H7 (cell line): Measurements from ENCODE around the gene EYA4. TPM values are rescaled to one million over a fixed set of nuclear protein-coding genes. Genes with fewer than 3 reads are reported as not detected.

Source experiments
- DNase-seq: peaks from one replicate; pipeline ENCODE4 v3.0.0; 2012
- H3K27me3 ChIP-seq: 2 replicates; pipeline ENCODE4 v1.6.0; 2011; ENCODE audit warnings: mild to moderate bottlenecking, low read length; ENCODE audit not compliant: control insufficient read depth, insufficient read depth
- H3K36me3 ChIP-seq: replicated peaks from 2 replicates; pipeline ENCODE4 v1.5.1; 2011; ENCODE audit warnings: low read length; ENCODE audit not compliant: control insufficient read depth, insufficient read depth
- H3K4me3 ChIP-seq: 2 replicates; pipeline ENCODE4 v1.5.1; 2011; ENCODE audit warnings: low read depth, mild to moderate bottlenecking, control low read depth, low read length, moderate library complexity; ENCODE audit not compliant: insufficient read depth
- total RNA-seq: library from RNA; depleted of rRNA; stranded (reverse); fragments of >200 nt; shearing (Covaris generic); gene quantifications from 2 replicates; pipeline ENCODE4 v1.2.3, GENCODE V29; 2014; rRNA removed

Gene EYA4, protein sequence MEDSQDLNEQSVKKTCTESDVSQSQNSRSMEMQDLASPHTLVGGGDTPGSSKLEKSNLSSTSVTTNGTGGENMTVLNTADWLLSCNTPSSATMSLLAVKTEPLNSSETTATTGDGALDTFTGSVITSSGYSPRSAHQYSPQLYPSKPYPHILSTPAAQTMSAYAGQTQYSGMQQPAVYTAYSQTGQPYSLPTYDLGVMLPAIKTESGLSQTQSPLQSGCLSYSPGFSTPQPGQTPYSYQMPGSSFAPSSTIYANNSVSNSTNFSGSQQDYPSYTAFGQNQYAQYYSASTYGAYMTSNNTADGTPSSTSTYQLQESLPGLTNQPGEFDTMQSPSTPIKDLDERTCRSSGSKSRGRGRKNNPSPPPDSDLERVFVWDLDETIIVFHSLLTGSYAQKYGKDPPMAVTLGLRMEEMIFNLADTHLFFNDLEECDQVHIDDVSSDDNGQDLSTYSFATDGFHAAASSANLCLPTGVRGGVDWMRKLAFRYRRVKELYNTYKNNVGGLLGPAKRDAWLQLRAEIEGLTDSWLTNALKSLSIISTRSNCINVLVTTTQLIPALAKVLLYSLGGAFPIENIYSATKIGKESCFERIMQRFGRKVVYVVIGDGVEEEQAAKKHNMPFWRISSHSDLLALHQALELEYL
- total RNA-seq, result 0.10 and 0.30 TPM in 2 replicates

GRCh38 chr6:133241086-133241900 is at the start of gene EYA4:
EYA4 (plus strand) TSS chr6:133241357; CDS start chr6:133274781, 33,424 bp downstream.
- DNase-seq, result peak; percentile 67
- peak within 1 kb of the TSS; percentile 59 for H3K4me3 ChIP-seq
- H3K36me3 ChIP-seq, result no peaks in the 10 kb centered on the region
- H3K27me3 ChIP-seq, result peaks cover 60% of the 10 kb centered on the region

DNA sequence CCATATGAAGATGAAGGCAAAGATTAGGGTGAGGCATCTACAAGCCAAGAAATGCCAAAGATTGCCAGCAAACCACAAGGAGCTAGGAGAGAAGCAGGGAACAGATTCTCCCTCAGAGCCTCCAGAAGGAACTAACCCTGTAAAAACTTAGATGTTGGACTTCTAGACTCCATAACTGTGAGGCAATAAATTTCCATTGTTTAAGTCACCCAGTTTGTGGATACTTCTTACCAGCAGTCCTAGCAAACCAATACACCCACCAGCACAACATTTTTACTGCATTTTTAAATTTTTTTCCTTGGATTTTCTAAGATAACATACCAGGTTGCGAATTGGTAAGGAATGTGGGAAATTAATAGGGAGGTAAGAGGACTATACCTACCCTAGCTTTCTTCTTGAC is 47.8 kb upstream of the EYA4 start:
- H3K4me3 ChIP-seq, result no peak overlapping the region
- no peaks in the 10 kb centered on the region for H3K27me3 ChIP-seq
- no peak for DNase-seq
- H3K36me3 ChIP-seq, result no peaks in the 10 kb centered on the region

DNA sequence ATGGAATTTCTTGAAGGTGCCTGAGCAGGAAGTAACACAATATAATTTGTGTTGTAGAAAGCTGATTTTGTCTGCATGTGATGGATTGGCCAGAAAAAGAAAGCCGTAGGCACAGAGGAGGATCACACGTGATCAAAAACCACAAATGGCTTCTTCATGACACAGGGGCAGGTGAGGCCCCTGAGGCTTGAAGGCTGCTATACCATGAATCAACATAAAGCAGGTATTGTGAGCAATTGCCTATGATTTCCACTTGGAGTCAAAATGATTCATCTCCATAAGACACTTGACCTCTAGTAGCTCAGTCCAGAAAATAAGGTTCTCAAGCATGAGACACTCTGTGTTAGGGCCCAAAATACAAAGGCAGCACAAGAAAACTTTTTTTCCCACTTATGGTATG is 42.4 kb upstream of the EYA4 start:
- no peaks in the 10 kb centered on the region for H3K27me3 ChIP-seq
- H3K4me3 ChIP-seq, result no peak overlapping the region
- H3K36me3 ChIP-seq, result no peaks in the 10 kb centered on the region
- DNase-seq, result no peak

DNA sequence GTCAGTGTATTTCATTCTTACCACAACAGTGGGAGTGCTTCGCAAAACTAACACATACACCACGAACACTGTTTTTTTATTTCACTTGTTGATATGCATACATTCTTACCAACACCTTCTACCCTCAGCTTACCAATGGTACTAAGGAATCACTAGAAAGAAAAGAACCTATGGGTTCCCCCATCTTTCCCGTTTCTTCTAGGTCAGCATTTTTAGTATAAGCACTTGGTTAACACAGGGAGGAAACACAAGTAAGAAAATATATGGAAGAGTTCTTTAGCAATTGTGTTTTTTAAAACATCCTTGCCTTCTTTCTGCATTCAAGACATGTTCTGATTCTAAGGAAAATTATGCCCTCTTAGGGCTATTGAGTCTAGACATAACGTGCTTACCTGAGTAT is 39.9 kb upstream of the EYA4 start:
- Histone ChIP-seq H3K4me3 (no peak overlapping the region), H3K27me3 (no peaks in the 10 kb centered on the region), H3K36me3 (no peaks in the 10 kb centered on the region)
- DNase-seq, result no peak

DNA sequence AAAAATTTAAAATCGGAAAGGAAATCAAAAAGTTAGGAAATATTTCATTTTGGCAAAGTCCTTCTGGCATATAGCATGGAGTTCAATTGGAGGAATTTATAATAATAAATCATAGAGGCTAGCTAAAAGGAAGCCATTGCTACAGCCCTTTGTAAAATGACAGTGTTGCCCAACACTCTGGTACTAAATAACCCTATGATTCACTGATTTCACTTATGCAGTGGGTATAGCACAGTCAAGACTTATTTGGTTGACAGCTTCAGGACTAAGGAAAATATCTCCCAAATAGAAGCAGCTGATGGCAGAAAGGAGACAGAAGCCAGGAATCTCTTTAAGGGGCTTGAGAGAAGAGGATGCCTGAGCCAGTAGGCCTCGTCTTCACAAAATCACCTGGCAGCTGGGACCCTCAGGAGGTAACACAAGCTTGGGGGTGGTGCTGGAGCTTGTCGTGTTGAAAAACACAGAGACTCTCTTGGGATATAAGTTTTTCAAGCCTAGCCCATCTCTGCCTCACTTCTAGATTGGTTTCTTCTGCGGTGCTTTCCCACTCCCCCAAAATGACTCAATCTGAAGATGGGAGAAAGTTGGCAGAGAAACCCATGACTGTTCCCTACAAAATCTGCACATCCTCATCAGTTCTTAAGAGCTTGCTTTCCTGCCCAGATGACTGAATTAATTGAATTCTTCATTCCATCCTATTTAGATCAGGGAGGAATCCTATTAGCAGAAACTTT is 38.4 kb upstream of the EYA4 start:
- no peak for DNase-seq
- H3K4me3 ChIP-seq, result no peak overlapping the region
- no peaks in the 10 kb centered on the region for H3K27me3 ChIP-seq
- H3K36me3 ChIP-seq, result no peaks in the 10 kb centered on the region

DNA sequence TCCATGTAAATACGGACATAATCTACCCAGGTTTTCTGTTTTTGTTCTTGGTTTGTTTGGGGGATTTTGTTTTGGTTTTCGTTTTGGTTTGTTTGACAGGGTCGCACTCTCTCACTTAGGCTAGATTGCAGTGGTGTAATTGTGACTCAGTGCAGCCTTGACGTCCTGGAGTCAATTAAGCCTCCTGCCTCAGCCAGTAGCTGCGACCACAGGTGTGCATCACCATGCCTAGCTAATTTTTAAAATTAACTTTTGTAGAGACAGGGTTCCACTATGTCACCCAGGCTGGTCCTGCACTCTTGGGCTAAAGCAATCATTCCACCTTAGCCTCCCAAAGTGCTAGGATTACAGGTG is 37.8 kb upstream of the EYA4 start:
- DNase-seq, result no peak
- Histone ChIP-seq H3K4me3 (no peak overlapping the region), H3K36me3 (no peaks in the 10 kb centered on the region), H3K27me3 (no peaks in the 10 kb centered on the region)

- Histone ChIP-seq H3K27me3 (no peaks in the 10 kb centered on the region), H3K4me3 (no peak overlapping the region), H3K36me3 (no peaks in the 10 kb centered on the region)
- no peak for DNase-seq
These were observed 35.9 kb upstream of the EYA4 start for GRCh38 chr6:133205304-133205703.

DNA sequence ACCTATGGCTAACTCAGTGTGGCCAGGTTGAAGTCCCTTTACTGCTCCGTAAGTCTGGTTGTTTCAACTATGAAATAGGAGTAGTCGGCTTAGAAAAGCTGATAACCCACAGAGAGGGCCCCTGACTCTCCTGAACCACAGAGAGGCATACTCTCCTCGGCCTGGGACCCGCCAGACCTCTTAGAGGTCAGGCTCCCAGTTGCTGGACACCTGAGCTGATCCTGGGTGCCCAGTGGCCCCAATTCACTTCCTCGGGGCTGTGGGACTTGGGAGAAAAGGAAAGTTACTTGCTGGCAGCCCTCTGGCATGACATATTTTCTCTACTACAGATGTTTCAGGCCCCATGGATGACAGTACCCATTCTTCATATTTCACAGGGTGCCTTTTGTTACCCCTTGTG is 34.2 kb upstream of the EYA4 start:
- DNase-seq, result no peak
- H3K27me3 ChIP-seq, result no peaks in the 10 kb centered on the region
- no peaks in the 10 kb centered on the region for H3K36me3 ChIP-seq
- no peak overlapping the region for H3K4me3 ChIP-seq

- Histone ChIP-seq H3K36me3 (no peaks in the 10 kb centered on the region), H3K27me3 (no peaks in the 10 kb centered on the region), H3K4me3 (no peak overlapping the region)
- DNase-seq, result no peak
These were observed 33.4 kb upstream of the EYA4 start for GRCh38 chr6:133207754-133208153.

DNA sequence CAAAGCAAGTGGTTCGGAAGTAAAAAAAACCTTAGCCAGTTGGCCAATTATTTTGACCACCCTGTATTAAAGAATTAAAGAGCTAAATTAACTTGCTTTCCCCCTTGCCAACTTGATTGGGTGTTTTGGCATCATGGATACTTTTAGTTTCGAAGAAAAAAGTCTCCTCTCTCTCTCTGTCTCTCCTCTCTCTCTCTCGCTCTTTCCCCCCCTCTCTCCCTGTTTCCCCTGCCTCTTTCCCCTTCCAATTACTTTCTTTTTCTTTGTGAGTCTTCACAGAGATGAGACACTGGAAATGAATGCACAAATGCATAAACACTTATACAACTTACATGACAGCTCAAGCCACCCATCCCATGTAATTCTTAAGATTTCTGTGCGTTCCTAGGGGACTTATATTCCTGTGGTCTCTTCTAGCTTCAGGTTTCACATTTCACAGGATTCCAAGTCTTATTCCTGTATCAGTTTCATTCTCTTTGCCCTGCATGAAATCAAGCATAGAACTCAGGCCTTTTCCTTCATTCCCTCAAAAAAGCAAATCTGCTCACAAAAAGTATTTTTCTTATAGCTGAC is 32.9 kb upstream of the EYA4 start:
- Histone ChIP-seq H3K4me3 (no peak overlapping the region), H3K27me3 (no peaks in the 10 kb centered on the region), H3K36me3 (no peaks in the 10 kb centered on the region)
- no peak for DNase-seq

- no peak for DNase-seq
- Histone ChIP-seq H3K27me3 (no peaks in the 10 kb centered on the region), H3K36me3 (no peaks in the 10 kb centered on the region), H3K4me3 (no peak overlapping the region)
These were observed 26.9 kb upstream of the EYA4 start for GRCh38 chr6:133214267-133214666.

DNA sequence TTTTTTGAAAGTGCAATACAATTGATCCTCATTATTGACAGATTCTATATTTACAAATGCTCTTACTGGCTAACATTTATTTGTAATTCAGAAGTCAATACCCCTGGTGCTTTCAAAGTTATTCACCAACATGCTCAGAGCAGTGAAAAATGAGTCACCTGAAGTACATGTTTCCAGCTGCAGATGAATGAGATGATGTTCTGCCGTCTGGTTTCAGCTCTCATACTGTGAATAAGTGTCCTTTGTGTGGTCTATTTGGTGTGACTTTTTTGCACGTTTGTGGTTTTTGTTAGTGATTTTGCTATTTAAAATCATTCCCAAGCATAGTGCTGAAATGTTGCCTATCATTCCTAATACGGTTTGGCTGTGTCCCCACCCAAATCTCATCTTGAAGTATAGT is 22.3 kb upstream of the EYA4 start:
- DNase-seq, result no peak
- H3K36me3 ChIP-seq, result no peaks in the 10 kb centered on the region
- H3K27me3 ChIP-seq, result no peaks in the 10 kb centered on the region
- H3K4me3 ChIP-seq, result no peak overlapping the region

- Histone ChIP-seq H3K27me3 (no peaks in the 10 kb centered on the region), H3K36me3 (no peaks in the 10 kb centered on the region), H3K4me3 (no peak overlapping the region)
- no peak for DNase-seq
These were observed 17.6 kb upstream of the EYA4 start for GRCh38 chr6:133223452-133224029.

- no peaks in the 10 kb centered on the region for H3K36me3 ChIP-seq
- no peaks in the 10 kb centered on the region for H3K27me3 ChIP-seq
- no peak overlapping the region for H3K4me3 ChIP-seq
- DNase-seq, result no peak
These were observed 15.6 kb upstream of the EYA4 start for GRCh38 chr6:133225560-133225959.
